ENCODE data around the gene FDXR. TPM values are rescaled to one million over a fixed set of nuclear protein-coding genes. Genes with fewer than 3 reads are reported as not detected.
A peak's percentile ranks its signal among the peaks of the same experiment; 100 is the strongest.
"Not testable (repeated sequence)": the region's sequence is repeated elsewhere in the genome, so short reads cannot be mapped to it uniquely, and the experiment has no call there.

The FDXR gene
- polyA plus RNA-seq, 6 donors from 2014 or later, result 1.2 to 6.1 (median 3.9) TPM; not detected in 1

DNA sequence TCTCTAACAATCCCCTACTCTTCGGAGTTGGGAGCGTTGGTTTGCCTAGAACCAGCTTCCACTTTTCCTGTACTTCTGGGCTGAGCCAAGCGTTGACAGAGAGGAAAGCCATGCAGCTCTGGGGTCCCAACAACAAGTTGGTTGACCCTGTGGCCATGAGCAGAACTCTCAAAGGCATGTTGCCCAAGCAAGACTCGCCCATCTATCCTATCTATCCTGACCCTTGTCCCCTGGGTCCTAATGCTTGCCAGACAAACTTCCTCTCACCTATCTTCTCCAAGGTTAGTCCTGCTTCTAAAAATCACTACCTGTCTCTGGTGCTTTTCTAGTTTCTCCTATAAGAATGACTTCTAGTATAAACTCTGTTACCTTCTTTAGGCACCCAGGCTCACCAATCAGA, 36.3 kb upstream of the FDXR start:
- H3K9me3 Mint-ChIP-seq; H3K27ac Mint-ChIP-seq; H3K4me1 Mint-ChIP-seq; ATAC-seq (ENCODE audit: low read depth in 2 of 2); H3K36me3 Mint-ChIP-seq; H3K4me3 Mint-ChIP-seq; DNase-seq: not testable (repeated sequence)
- peaks cover 12 to 49% (median 13%) of the 10 kb centered on the region in 3 donors for H3K27me3 Mint-ChIP-seq

DNA sequence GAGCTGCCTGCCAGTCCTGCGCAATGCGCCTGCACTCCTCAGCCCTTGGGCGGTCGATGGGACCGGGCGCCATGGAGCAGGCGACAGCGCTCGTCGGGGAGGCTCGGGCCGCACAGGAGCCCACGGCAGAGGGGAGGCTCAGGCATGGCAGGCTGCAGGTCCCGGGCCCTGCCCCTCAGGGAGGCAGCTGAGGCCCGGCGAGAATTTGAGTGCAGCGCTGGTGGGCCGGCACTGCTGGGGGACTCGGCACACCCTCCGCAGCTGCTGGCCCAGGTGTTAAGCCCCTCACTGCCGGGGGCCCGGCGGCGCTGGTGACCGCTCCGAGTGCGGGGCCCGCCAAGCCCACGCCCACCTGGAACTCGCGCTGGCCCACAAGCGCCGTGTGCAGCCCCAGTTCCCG, 34.2 kb upstream of the FDXR start:
- peaks cover 15 to 60% (median 30%) of the 10 kb centered on the region in 3 donors for H3K27me3 Mint-ChIP-seq
- no peak for ATAC-seq (ENCODE audit: low read depth in 2 of 2)

DNA sequence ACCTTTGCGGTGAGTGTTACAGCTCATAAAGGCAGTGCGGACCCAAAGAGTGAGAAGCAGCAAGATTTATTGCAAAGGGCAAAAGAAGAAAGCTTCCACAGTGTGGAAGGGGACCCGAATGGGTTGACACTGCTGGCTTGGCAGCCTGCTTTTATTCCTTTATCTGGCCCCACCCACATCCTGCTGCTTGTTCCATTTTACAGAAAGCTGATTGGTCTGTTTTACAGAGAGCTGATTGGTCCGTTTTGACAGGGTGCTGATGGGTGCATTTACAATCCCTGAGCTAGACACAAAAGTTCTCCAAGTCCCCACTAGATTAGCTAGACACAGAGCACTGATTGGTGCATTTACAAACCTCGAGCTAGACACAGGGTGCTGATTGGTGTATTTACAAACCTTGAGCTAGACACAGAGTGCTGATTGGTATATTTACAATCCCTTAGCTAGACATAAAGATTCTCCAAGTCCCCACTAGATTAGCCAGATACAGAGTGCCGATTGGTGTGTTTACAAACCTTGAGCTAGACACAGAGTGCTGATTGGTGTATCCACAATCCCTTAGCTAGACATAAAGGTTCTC, 33.5 kb upstream of the FDXR start:
- not testable (repeated sequence) for H3K27ac Mint-ChIP-seq; DNase-seq; H3K4me1 Mint-ChIP-seq; ATAC-seq (ENCODE audit: low read depth in 2 of 2); H3K36me3 Mint-ChIP-seq; H3K4me3 Mint-ChIP-seq; H3K9me3 Mint-ChIP-seq
- H3K27me3 Mint-ChIP-seq, result peaks cover 21 to 67% (median 37%) of the 10 kb centered on the region in 3 donors

More for the DNA sequence above, 34.2 kb upstream of the FDXR start:
- no peaks in the 10 kb centered on the region for H3K4me1 Mint-ChIP-seq
- no peaks in the 10 kb centered on the region for H3K36me3 Mint-ChIP-seq
- no peak overlapping the region for H3K27ac Mint-ChIP-seq
- H3K4me3 Mint-ChIP-seq, result no peak overlapping the region
- no peak for DNase-seq
- H3K9me3 Mint-ChIP-seq, result no peaks in the 10 kb centered on the region

DNA sequence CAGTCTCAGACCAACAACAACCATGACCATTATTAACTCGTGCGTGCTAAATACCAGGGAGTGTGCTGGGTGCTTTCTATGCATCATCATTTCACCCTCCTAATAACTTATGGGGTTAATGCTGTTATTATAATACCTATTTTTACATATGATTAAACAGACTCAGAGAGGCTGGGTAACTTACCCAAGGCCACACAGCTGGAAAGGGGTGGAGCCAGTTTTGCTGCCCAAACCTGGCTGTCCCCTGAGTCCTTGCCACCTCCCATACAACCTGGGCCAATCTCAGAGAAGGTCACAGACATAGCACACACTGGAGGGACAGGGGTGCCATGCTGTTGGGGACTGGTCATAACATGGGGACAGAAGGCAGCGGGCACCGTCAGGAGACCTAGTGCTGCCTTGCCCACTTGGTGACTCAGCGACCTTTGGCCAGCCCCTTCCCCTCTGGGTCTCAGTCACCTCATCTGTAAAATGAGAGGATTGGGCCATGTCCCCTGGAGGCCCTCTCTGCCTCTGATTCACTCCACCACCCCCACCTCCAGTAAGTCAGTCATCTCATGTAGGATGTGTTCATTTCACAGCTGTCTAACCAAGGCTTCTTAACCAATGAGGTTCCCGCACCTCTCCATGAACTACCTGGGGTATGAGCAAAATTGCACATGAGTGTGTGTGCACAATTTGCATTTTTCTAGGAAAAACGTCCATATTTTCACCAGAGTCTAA, 32.1 kb upstream of the FDXR start:
- H3K9me3 Mint-ChIP-seq, result no peaks in the 10 kb centered on the region
- H3K27me3 Mint-ChIP-seq, result peaks cover 18 to 70% (median 50%) of the 10 kb centered on the region in 3 donors
- H3K4me3 Mint-ChIP-seq, result no peak overlapping the region
- ATAC-seq (ENCODE audit: low read depth in 2 of 2) (no peak), DNase-seq (no peak)
- H3K36me3 Mint-ChIP-seq, result no peaks in the 10 kb centered on the region
- H3K27ac Mint-ChIP-seq, result no peak overlapping the region
- H3K4me1 Mint-ChIP-seq, result no peaks in the 10 kb centered on the region

DNA sequence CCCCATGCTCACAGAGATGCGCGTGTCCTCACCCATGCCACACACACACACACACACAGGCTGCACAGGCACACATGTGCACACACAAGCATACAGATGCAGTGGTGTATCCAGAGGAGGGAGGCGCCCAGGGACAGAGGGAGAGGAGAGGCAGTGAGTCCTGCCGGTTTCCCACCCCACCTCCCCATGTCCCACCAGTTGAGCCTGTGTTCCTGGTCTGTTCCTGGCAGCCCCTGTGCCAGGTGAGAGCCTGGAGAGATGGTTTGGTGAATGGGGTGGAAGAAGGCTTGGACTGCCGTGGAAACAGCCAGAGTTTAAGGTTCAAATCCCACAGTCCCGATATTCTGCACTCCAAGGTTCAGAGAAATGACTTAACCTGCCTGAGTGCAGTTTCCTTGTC, 30.9 kb upstream of the FDXR start:
- Mint-ChIP-seq H3K9me3 (no peaks in the 10 kb centered on the region), H3K27ac (no peak overlapping the region), H3K27me3 (peaks cover 18 to 68% (median 50%) of the 10 kb centered on the region in 3 donors), H3K4me1 (no peaks in the 10 kb centered on the region), H3K36me3 (no peaks in the 10 kb centered on the region), H3K4me3 (no peak overlapping the region)
- no peak for ATAC-seq (ENCODE audit: low read depth in 2 of 2)
- DNase-seq, result no peak

DNA sequence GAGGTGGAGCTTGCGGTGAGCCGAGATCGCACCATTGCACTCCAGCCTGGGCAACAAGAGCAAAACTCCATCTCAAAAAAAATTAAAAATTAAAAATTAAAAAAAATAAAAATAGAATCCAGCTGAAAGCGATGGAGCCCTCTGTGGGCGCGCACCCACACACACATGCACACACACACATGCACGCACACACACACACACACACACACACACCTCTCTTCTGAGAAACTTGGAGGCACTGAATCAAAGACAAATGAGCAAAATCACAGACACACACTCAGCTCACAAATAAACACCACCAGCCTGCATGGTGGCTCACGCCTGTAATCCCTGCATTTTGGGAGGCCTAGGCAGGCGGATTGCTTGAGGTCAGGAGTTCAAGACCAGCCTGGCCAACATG, 30.2 kb upstream of the FDXR start:
- Mint-ChIP-seq H3K27ac (no peak overlapping the region), H3K4me3 (no peak overlapping the region), H3K36me3 (no peaks in the 10 kb centered on the region), H3K4me1 (no peaks in the 10 kb centered on the region), H3K27me3 (peaks cover 18 to 69% (median 53%) of the 10 kb centered on the region in 3 donors), H3K9me3 (no peaks in the 10 kb centered on the region)
- no peak for ATAC-seq (ENCODE audit: low read depth in 2 of 2)
- DNase-seq, result no peak

DNA sequence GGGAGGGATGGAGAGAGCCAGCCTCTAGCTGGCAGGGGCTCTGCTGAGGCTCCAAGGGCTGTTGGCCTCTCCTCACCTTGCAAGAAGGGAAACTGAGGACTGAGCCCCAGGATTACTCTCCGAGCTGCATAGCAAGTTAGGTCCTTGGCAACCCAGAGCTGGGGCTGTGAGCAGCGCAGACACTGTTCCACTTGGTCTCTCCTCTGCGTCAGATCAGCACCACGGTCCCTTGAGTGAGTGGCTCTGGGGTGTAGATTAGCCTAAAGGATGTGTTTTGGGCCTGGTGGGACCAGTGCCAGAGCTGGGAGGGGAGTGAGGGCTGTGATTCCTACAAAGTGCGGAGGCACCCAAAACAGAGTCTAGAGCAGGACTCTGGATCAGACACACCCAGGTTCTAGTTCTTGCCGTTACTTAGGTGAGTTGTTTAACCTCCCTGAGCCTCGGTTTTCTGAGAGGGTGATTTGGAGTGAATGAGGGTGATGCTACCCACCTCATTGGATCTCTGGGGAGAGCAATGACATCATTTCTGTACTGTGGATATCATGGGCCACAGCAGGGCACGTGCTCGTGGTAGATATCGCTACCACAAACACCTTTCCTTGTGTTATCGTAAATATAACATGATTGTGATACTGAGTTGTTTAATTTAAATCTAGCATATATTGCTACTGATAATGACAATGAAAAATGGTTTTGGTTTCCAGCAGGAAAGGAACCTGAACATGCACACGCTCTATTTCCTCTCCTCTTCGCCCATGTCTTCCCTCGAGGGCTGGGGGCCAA, 28.8 kb upstream of the FDXR start:
- DNase-seq, result no peak
- no peaks in the 10 kb centered on the region for H3K36me3 Mint-ChIP-seq
- no peak overlapping the region for H3K27ac Mint-ChIP-seq
- ATAC-seq (ENCODE audit: low read depth in 2 of 2), result no peak
- H3K4me1 Mint-ChIP-seq, result no peaks in the 10 kb centered on the region
- H3K4me3 Mint-ChIP-seq, result no peak overlapping the region
- H3K9me3 Mint-ChIP-seq, result no peaks in the 10 kb centered on the region
- H3K27me3 Mint-ChIP-seq, result peaks cover 28 to 73% (median 57%) of the 10 kb centered on the region in 3 donors

DNA sequence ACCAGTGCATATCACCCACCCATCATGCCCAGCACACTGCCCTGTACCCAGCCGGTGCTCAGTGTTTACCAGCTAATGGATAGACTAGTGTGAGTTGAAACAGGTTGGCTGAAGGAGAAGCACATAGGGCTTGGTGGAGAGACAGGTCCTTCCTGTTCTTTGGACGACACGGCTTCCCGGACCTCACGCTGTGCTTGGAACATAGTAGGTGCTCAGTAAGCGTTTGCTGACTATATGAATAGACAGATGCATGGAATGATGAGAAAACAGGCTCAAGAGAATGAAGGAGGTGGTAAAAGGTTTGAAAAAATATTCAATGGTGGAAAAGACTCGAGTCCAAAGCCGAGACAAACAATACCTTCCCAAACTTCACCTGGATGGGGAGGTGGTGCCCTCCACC, 27.4 kb upstream of the FDXR start:
- H3K36me3 Mint-ChIP-seq, result no peaks in the 10 kb centered on the region
- H3K27ac Mint-ChIP-seq, result no peak overlapping the region
- no peaks in the 10 kb centered on the region for H3K4me1 Mint-ChIP-seq
- H3K9me3 Mint-ChIP-seq, result no peaks in the 10 kb centered on the region
- ATAC-seq (ENCODE audit: low read depth in 2 of 2) (no peak), DNase-seq (no peak)
- no peak overlapping the region for H3K4me3 Mint-ChIP-seq
- H3K27me3 Mint-ChIP-seq, result peaks cover 35 to 81% (median 64%) of the 10 kb centered on the region in 3 donors

DNA sequence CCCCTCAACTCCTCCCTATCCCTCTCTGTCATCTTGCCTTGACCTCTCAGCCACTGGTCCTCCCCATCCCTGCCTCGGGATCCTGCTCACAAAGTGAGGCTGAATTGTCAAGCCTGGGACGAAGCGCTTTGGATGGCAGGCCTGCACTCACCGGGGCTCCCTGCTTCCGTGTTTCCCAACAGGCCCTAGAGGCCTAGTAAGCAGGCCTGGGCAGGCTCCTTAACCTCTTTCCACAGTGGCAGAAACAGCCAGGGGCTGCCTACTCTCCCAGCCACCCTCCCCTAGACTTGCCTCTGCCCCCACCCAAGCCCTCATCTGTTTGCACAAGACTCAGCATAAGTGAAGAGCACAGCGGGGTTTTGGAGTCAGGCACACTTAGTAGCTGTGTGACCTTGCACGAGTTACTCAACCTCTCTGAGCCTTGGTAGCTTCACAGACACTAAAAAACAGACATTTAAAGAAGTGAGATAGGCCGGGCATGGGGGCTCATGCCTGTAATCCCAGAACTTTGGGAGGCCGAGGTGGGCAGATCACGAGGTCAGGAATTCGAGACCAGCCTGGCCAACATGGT, 25.7 kb upstream of the FDXR start:
- H3K4me1 Mint-ChIP-seq, result peaks cover 3 to 8% (median 8%) of the 10 kb centered on the region in 3 donors
- no peak overlapping the region for H3K4me3 Mint-ChIP-seq
- H3K36me3 Mint-ChIP-seq, result peaks cover 0 to 10% of the 10 kb centered on the region in 2 donors
- peaks cover 45 to 83% (median 75%) of the 10 kb centered on the region in 3 donors for H3K27me3 Mint-ChIP-seq
- H3K27ac Mint-ChIP-seq, result peak overlapping the region in 2 of 6 donors; percentile 33 to 70
- no peaks in the 10 kb centered on the region for H3K9me3 Mint-ChIP-seq
- no peak for ATAC-seq (ENCODE audit: low read depth in 2 of 2)
- no peak for DNase-seq

DNA sequence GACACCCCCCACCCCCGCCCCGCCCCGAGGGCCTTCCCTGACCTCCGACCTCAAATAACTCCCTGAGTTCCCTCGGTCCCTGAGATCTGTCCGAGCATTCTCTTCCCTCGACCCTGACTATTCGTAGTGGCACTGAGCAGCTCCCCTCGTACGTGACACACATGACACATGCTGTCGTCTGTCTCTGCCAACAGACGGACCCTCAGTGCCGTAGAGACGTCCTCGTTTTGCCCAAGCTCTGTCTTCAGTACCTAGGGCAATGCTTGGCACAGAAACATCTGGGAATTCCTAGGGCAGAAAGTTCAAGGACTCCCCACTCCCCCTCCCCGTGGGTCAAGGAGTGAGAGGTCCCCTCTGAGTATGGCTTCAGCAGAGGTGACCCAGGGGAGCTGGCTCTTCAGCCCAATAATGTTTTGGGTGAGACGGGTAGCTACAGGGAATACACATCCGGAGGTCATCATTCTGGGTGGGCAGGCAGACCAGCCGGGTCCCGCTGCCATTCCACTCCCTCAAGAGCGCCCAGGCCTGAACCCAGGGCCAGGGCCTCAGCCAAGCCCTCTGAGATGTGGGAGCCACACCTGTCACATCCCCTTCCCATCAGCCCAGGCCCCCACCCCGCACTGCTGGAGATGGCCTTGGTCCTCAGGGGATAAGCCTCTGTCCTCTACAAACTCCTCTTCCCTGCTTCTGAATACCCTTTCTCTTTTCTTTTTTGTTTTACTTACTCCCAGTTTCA, 21.3 kb upstream of the FDXR start:
- DNase-seq (no peak), ATAC-seq (ENCODE audit: low read depth in 2 of 2) (no peak)
- Mint-ChIP-seq H3K36me3 (peaks cover 0 to 10% of the 10 kb centered on the region in 2 donors), H3K9me3 (no peaks in the 10 kb centered on the region), H3K27me3 (peaks cover 48 to 79% (median 56%) of the 10 kb centered on the region in 3 donors), H3K4me3 (peak overlapping the region in 7 of 8 donors; percentile 50 to 79 (median 72)), H3K4me1 (peaks cover 8 to 18% (median 8%) of the 10 kb centered on the region in 3 donors), H3K27ac (peak overlapping the region in 1 of 6 donors; percentile 19)

DNA sequence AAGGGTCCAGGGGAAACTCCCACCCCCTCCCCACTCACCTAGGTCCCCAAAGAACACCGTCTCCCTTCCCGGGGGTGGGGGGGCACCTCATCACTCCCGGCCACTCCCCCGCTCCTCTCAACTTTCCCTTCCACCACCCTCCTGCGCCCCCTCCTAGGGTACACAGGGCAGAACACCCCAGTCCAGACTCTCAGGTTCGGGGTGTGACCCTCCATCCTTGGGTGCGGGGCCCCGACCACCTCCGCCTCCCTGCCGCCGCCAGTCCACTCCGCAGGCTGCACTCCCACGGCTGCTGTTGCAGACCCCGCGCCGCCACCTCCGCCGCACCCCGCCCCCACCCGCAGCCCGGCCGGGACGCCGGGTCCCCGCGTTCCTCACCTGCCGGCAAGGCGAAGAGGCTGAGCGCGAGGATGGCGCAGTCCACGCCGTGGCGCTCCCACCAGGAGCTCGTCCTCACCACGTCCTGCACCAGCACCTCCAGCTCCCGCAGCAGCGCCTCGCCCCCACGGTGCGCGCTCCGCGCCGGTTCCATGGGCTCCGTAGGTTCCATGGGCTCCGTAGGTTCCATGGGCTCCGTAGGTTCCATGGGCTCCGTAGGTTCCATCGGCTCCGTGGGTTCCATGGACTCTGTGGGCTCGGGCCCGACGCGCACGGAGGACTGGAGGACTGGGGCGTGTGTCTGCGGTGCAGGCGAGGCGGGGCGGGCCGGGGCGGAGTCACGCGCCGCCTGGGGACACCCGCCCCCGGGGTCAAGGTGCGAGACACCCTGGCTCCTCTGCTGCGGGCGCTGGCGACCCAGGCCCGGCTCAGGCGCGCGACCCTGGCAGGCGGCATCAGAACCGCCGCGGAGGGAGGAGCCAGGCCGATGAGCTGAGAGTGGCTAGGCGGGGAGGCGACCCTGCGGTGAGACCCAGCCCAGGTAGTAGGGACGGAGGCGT, 20.4 kb upstream of the FDXR start, which contains the start of gene FADS6:
Gene FADS6 (minus strand): TSS at position 660 of the 938 bp plus-strand sequence. CDS start 38 bp downstream, at position 622.
- DNase-seq (no peak), ATAC-seq (ENCODE audit: low read depth in 2 of 2) (peak in 1 of 2 donors; percentile 30)
- Mint-ChIP-seq H3K36me3 (peaks cover 0 to 10% of the 10 kb centered on the region in 2 donors), H3K9me3 (no peaks in the 10 kb centered on the region), H3K27me3 (peaks cover 47 to 81% (median 58%) of the 10 kb centered on the region in 3 donors), H3K27ac (peak within 1 kb of the TSS in 2 of 6 donors; percentile 15 to 19), H3K4me1 (peaks cover 8 to 18% (median 8%) of the 10 kb centered on the region in 3 donors), H3K4me3 (peak within 1 kb of the TSS in 7 of 8 donors; percentile 50 to 79 (median 72))

All from naive B cell (primary cell).